Right kidney (tissue), 1 donor: ENCODE data around the gene CHMP1B.
A peak's percentile ranks its signal among the peaks of the same experiment; 100 is the strongest.
"Not testable (repeated sequence)": the region's sequence is repeated elsewhere in the genome, so short reads cannot be mapped to it uniquely, and the experiment has no call there.

Source experiments
- DNase-seq: peaks from one replicate; pipeline ENCODE4 v3.0.0-alpha.2; 2016

The CHMP1B gene

DNA sequence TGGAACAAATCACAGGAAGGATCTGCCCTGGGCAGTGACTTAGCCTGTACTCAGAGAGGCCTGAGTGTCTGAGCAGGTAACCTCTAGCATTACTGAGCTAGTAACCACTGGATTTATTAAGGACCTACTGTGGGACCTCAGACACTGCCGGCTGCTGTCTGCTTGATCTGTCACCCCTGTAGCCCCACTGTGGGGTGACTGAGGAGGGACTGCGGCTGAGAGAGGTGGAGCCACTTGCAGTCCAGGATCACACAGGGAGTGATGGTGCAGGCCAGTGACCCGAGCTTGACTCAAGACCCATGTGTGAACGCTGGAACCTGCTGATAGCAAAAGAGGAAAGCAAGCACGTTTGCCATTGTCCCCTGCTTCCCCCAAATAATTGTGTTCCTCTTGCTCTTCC, 15.6 kb downstream of the CHMP1B start:
- no peak for DNase-seq

DNA sequence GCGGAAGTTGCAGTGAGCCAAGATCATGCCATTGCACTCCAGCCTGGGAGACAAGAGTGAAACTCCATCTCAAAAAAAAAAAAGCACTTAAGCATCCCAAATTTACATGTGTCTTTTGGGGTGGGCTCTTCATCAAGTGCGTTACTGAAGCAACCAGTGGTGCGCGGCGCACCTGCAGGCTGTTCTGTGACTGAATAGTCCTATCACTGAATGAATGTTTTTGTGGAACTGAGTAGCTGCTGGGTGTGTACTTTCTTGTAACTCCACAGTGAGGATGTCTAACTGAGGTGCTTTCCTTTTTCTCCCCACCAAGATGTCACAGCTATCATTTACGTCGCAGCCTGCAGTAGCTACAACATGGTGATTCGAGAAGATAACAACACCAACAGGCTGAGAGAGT, 17.0 kb downstream of the CHMP1B start:
- DNase-seq = no peak

DNA sequence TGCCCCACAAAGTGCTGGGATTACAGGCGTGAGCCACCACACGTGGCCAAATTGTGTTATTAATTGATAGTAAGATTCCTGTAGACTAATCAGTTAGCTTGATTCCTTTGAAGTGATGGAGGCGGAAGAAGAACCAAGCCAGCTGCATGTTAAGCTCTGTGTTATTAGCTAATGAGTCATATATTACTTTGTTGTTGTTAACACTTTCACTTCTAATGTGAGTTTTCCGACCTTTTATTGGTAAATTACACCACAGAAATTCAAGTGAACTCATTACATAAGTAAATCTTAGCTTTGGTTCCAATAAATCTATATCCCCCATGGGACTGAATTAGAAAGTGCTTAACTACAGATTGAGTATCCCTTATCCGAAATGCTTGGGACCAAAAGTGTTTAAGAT, 20.3 kb downstream of the CHMP1B start:
- DNase-seq = no peak

DNA sequence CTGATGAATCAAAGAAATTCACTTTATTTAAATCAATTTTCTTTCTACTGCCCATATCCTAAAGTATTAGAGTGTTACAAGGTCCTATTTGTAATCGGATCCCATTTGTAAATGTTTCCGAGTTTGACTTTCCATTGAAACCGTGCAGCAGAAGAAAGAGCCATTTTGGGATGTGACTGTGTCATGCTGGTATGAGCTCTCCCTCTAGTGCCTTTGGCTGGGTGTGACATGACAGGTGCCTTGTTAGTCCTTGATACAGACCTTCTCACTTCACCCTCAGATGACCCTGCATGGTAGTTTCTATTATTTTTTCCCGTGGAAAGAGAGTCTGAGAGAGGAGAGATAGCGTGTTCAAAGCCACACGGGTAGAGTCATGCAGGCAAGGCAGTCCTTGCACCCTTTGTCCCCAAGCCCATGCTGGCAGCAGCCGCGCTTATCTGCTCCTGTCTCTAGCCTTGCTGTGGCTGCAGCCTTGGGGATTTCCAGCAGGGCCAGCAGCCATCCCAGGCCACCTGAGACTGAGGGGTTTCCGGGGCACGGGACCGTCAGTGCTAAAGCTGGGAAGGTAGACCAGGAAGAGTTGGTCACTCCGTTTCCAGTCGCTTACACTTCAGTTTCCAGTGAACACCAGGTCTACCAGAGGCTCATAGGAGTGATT, 21.4 kb downstream of the CHMP1B start:
- DNase-seq = no peak

DNA sequence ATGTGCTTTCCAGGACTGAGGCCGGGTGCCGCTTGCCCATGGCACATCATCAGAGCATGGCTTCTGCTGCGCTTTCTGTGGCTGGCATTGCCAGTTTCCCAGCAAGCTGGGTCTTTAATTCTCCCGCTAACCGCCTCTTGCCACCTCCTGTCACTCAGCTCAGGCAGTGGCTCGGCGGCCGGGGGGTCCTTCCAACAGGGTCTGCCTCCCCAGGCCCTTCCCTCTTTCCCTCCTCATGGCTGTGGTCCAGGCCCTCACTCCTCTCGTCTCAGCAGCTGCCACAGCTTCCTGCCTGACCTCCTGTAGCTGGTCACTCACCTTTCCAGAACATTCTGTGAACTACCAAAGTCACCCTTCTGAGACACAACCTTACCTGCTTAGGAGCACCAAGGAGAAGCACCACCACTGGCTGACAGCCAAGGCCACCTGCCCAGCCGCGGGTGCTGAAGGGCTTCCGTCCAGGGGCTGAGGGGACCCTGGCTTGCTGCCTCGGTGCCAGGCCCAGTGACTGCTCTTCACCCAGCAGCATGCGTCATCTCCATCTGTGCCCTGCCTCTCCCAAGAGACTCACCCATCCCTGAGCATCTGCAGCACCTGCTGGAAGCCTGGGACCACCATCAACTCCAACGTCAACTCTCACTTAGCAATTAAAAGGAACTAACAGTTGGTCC, 22.6 kb downstream of the CHMP1B start:
- DNase-seq = no peak

DNA sequence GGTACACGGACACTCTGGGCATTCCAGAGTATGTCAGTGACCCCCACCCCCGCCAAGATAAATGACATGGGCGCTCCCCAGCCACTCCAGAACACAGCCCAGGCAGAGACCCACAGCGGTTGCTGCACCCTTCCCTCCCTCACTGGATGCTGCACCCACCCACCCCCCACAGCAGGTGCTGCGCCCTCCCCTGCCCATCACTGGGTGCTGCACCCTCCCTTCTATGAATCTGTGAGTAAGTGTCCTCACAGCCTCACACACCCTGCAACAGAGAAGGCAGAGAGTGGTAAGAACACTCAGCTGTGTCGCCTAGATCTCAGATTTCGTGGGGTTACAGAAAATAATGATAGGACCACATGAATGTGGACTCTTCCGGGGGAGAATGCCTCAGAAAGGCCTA, 23.5 kb downstream of the CHMP1B start:
- DNase-seq = no peak

DNA sequence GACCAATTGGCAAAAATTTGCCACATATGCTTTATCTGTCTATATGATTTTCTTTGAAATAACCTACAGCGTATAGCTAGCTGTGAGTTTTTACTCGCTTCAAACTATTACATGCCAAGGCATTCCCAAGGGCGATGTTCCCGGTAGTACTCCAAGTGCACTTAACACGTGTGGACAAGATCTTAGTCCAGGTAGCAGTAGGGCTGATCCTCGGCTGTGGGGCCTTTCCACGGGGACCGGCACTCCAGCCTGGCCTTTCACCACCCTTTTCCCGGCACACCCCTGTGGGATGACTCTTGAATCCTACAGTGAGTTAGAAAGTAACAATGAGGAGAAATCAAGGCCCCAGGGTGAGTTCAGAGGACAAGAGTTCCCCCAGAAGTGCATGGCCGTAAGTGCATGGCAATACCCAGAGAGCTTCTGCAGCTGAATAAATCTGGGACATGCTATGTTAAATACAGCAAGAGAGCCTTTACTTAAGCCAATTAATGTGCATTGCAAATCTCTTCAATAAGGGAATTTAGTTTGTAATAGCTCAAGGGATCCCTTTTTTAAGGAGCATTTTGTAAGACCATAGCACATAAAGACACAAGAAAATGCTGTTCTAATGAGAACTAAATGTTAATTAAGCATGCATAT, 26.4 kb downstream of the CHMP1B start:
- DNase-seq = no peak

DNA sequence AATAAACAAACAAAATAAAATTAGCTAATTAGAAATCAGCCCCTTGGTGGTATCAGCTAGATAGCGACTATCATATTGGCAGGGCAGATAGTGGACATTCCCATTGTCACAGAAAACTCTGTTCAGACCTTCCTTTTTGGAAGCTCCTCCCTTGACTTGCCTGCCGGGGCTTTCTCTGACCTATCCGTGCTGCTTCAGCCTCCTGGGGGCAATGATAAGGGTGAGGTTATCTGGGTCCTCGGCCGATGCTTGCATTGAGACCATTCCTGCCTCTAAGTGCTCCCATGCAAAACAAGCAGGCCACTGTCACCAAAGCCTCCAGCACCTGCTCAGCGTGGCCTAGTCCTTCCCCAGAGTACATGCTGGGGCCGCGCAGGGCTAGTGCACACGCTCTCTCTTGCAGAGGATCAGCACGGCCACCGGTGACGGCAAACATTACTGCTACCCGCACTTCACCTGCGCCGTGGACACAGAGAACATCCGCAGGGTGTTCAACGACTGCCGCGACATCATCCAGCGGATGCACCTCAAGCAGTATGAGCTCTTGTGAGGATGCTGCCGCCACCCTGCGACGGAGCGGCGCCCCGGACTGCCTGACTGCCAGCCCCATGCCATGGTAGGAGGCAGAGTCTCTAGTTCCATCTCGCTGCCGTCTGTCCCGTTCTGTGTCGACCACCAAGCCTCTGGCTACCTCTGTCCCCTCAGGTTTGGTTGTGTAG, 29.5 kb downstream of the CHMP1B start:
- no peak for DNase-seq

DNA sequence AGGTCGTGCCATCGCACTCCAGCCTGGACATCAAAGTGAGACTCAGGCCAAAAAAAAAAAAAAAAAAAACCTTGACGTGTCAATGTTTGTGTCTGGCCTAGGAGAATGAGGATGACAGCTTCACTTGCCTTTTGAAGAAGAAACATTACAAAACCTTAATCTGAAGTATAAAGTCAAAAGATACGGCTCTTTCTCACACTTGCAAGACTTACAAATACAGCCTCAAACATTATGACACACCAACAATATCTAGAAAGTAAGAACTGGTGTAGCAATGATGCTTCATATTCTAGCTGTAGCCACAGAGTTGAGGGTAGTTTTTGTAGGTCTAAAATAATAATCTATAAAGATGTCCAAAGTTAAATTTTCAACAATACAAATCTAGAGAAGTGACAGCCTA, 31.4 kb downstream of the CHMP1B start:
- DNase-seq = no peak

DNA sequence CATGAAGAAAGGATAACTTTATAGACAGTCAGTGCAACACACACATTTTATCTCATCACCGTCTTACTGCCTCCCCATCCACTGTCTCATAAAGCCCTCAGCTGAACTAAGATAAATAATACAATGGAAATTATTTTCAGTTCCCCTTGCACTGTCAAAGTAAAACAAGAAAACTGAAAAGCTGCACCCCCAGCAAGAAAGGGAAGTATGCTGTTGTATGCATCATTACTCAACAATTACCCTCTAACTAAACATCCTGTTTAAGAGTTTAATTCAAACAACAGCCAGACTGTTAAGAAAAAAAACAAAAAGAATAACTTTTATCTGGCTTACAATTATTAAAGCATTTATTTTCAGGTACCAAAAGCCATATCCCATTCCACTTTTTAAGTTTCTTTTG, 31.9 kb downstream of the CHMP1B start:
- DNase-seq = no peak

DNA sequence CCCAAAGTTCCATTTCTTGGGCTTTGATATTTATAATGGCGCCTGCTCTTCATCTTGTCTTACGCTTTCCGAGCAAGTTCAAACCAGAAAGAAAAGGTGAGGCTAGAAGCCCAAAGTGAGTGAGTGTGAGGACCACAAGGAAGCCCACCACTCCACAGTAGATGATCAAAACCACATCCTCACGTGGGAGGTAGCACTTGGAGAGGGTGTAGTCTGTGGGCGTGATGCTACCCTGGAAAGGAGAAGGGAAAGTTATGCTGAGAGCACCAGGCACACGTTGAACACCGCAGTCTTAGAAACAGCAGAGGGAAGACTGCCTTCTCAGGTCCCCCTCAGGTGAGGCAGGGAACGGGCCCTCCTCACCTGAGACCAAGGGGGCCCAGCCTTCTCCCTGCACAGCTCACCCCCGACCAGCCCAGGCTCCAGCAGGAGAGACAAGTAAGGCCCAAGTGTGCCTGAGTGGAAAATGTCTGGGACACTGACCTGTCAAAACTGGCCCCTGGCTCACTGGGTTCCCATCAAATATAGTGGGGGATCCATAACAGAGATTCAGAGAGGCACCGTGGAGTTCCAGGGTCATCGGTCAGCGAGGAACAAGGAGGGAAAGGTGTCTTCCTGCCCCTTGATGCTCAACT, 33.3 kb downstream of the CHMP1B start:
- DNase-seq = no peak

DNA sequence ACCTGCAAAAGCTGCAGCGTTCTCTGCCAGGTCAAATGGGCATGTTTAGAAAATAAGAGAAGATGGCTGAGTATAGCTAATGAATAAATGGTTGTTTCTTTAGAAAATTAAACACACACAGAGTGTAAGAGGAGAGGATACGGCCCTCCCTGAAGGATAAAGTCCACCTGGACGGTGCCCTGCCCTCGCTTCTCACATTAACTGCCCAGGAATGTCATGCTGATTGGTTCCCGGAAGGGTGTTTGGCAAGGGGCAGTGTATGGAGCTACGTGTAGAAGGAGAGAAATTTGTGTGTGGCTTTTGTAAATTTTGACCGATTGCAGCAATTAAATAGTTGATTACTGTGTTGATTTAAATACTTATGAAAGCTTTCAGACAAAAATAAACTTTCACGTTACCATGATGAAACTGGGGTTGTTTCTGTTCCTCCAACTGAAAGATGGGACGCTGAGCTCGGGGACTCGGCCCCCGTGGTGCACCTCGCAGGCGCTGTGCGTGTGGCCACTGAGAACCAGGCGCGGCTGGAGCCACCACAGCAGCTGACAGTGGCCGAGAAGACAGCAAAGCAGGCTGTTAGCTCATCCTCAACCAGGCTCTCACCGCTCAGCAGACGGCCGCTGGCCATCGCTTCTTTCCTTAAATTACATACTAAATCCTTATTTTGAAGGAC, 34.2 kb downstream of the CHMP1B start:
- DNase-seq = no peak

DNA sequence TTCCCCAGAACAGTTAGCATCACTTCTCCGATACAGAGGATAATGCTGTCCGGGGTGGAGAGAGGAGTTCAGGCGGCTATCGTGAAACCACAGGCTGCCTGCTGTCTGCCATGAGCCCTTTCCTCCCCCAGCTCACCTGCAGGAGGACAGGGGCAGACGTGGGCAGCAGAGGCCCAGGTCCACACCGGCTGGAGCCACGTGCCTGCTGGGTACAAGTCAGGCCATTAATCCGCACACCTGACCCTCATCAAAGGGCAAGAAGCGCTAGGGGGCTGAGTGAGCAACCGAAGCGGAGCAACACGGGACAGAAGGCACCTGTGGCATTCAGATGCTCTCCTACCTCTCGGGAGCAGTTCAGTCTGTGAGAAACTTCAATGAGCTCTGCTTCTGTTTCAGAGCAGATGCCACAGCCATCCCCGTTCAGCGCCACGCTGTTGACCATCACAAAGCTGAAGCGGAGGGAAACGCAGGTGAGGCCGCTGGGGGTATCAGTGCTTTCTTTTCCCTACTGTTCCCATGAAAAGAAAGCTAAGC, 35.4 kb downstream of the CHMP1B start:
- peak; percentile 21 for DNase-seq

DNA sequence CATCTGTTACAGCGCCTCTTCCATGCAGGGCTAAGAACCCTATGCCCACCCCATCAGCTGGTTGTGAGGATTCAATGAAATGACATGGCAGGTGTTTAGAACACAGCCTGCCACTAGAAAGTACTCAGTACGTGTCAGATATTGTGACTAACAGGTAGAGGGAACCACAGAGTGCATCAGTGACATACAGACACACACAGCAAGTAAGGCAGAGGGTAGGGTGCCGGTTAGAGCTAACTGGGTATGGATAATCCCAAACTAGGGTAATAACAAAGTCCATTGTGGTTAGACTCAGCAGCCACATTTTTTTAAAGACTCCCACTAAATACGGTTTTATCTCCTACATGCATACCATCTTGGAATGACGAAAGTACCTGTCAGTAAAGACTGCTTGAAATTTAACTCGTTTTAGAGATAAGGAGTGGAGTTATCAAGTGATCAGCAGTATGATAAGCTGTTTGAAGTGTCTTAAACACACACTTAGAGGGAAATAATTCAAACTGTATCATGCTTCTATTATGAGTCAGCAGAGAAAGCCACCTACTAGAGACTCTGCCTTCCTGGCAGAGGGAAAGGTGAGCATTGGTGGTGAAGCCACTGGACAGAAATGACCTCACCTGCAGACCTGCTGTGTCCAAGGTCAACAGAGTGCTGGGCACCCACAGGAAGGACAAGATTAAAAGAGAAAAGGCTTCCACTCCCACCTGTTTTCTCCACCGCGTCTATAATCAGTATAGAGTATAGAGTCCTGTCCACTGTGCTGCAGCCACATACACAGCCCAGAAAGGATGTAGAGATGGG, 36.3 kb downstream of the CHMP1B start:
- DNase-seq = no peak

DNA sequence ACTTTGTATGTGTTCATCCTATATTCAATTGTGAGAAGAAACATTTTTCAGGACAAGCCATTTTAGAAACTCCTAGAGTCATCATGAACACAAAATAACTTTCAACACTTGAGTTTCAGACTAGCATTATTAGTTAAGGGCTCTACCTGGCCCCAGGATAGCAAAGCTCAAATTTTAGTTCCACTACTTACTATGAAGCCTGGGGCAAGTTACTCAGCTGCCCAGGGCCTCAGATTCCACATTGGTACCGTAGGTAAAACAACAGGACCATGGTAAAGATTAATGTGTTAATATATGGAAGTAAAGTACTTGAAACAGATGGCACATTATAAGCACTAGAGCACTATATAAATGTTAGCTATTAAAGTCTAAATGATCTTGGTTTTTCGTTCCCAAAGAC, 37.5 kb downstream of the CHMP1B start:
- DNase-seq = no peak

DNA sequence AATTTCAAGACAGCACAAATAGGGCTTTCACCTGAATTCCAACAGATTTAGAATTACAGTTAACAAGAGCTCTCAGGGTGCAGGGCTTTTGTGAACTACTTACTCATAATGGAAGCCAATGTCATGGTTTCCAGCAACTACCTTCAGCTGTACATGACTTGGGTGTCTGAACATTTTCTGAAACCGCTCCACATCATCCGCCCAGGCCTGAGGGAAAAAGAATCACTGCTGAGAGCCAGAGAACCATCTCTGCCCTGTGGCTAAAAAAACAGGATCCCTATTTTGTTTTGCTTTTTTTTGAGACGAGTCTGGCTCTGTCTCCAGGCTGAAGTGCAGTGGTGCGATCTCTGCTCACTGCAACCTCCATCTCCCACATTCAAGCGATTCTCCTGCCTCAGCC, 38.1 kb downstream of the CHMP1B start:
- no peak for DNase-seq

DNA sequence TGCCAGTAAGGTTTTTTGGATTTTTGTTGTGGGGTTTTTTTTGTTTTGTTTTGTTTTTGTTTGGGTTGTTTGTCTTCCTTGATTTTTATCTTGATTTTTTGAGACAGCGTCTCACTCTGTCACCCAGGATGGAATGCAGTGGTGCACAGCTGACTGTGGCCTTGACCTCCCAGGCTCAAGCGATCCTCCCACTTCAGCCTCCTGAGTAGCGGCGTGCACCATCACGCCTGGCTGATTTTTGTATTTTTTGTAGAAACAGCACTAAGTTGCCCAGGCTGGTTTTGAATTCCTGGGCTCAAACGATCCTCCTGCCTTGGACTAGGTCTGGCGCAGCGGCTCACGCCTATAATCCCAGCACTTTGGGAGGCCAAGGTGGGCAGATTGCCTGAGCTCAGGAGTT, 40.5 kb downstream of the CHMP1B start:
- DNase-seq = no peak

DNA sequence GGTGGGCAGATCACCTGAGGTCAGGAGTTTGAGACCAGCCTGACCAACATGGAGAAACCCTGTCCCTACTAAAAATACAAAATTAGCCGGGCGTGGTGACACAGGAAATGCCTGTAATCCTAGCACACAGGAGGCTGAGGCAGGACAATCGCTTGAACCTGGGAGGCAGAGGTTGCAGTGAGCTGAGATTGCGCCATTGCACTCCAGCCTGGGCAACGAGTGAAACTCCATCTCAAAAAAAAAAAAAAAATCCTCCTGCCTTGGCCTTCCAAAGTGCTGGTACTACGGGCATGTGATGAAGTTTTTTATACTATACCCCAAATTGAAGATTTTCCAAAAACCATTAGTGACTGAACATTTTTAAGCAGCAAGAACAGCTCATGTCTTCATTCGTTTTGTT, 41.2 kb downstream of the CHMP1B start:
- DNase-seq = not testable (repeated sequence)

DNA sequence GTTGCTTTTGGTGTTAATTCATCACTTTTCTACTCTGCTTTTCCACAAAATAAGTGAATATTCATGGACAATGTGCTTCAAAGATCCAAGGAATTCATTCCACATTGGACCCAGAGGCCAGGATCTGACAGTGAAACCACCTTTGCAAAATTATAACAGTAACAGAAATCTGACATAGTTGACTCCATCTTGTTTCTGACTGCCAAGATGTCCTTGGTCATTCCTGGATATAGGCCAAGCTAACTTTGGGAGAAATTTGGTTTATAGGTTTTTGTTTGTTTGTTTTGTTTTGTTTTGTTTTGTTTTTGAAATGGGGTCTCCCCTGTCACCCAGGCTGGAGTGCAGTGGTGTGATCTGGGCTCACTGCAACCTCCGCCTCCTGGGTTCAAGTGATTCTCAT, 46.6 kb downstream of the CHMP1B start:
- DNase-seq = no peak

DNA sequence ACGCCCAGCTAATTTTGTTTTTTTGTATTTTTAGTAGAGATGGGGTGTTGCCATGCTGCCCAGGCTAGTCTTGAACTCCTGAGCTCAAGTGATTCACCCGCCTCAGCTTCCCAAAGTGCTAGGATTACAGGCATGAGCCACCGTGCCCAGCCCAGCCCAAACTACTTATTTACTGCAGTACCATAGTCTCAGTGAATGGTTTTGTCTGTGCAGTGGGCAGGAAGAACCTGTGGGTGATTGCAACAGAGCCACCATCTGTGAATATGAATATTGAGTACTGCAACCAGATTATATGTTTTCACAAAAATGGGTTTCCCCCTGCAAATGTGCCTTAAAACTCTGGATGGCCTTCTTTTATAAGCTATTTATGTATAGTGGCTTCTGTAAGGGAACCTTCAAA, 47.9 kb downstream of the CHMP1B start:
- DNase-seq = no peak

DNA sequence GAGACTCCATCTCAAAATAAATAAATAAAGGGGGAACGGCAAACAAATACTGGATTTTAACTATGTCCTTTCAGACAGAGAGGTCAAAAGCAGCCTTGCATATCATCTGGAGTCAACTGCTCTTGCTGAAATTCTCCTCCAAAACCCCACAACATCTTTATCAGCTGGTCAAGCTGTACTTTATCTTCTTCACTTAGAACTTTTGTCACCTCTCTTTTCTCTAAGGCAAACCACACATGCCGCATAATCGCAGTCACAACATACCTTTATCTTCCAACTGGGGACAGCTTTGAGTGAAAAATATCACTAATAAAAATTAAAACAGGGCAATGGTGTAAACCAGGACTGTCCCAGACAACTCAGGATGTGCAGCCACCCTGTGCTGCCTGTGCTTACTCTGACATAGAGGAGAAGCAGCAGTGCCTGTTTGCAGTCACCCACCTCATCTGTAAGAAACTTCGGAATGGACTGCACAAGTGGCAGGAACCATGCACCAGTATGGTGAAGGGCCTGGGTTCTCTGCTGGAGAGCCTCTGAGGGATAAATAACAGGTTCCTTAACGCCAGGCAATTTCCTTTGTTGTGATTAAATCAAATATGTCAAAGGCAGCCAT, 50.7 kb downstream of the CHMP1B start:
- DNase-seq = no peak
